ENCODE data around the gene SECISBP2L. TPM values are rescaled to one million over a fixed set of nuclear protein-coding genes. Genes with fewer than 3 reads are reported as not detected.
"Not testable (repeated sequence)": the region's sequence is repeated elsewhere in the genome, so short reads cannot be mapped to it uniquely, and the experiment has no call there.

Gene SECISBP2L
- total and polyA plus RNA-seq, 11 donors: 8.8 to 52.4 (median 36.8) TPM

DNA sequence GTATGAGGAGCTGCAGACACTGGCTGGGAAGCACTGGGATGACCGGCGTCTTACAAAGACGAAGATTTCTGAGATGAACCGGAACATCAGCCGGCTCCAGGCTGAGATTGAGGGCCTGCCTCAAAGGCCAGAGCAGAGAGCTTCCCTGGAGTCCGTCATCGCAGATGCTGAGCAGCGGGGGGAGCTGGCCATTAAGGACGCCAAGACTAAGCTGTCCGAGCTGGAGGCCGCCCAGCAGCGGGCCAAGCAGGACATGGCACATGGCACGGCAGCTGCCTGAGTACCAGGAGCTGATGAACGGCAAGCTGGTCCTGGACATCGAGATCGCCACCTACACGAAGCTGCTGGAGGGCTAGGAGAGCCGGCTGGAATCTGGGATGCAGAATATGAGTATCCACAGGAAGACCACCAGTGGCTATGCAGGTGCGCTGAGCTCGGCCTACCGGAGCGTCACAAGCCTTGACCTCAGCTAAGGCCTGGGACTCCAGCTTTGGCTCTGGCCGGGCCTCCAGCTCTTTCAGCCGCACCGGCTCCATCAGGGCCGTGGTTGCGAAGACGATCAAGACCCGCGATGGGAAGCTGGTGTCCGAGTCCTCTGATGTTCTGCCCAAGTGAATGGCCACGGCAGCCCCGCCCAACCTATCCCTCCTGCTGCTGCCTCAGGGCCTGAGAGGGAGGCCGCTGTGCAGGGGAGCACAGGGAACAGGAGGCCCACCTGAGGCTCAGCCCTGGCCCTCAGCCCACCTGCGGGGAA is 73.3 kb downstream of the SECISBP2L start:
- TF ChIP-seq, protein P1, sequence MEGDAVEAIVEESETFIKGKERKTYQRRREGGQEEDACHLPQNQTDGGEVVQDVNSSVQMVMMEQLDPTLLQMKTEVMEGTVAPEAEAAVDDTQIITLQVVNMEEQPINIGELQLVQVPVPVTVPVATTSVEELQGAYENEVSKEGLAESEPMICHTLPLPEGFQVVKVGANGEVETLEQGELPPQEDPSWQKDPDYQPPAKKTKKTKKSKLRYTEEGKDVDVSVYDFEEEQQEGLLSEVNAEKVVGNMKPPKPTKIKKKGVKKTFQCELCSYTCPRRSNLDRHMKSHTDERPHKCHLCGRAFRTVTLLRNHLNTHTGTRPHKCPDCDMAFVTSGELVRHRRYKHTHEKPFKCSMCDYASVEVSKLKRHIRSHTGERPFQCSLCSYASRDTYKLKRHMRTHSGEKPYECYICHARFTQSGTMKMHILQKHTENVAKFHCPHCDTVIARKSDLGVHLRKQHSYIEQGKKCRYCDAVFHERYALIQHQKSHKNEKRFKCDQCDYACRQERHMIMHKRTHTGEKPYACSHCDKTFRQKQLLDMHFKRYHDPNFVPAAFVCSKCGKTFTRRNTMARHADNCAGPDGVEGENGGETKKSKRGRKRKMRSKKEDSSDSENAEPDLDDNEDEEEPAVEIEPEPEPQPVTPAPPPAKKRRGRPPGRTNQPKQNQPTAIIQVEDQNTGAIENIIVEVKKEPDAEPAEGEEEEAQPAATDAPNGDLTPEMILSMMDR (IDR thresholded peaks at IDR 0.05): no peak
- TF ChIP-seq POLR2A (IDR thresholded peaks at IDR 0.05): no peak
- intact Hi-C loops (cut with DNase I): no loop called here
- H3K9me3 ChIP-seq: no peaks in the 10 kb centered on the region
- no peak overlapping the region for H3K27ac ChIP-seq
- H3K4me3 ChIP-seq: no peak overlapping the region
- no peaks in the 10 kb centered on the region for H3K36me3 ChIP-seq
- DNase-seq: no peak
- no peaks in the 10 kb centered on the region for H3K27me3 ChIP-seq
- peaks cover 0 to 13% (median 9%) of the 10 kb centered on the region in 12 donors for H3K4me1 ChIP-seq
- 92 to 96% (median 94%) methylated on average over 28 to 35 of the region's 35 CpGs for WGBS, 4 donors
- no peak for ATAC-seq

DNA sequence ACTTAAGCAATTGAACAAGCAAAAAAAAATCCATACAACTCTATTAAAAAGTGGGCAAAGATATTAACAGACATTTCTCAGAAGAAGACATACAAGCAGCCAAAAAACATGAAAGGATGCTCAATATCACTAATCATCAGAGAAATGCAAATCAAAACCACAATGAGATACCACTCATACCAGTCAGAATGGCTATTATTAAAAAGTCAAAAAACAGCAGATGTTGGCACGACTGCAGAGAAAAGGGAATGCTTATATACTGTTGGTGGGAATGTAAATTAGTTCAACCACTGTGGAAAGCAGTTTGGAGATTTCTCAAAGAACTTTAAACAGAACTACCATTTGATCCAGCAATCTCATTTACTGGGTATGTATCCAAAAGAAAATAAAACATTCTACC is 75.3 kb downstream of the SECISBP2L start:
- H3K4me3 ChIP-seq; H3K4me1 ChIP-seq; DNase-seq; H3K27me3 ChIP-seq; H3K36me3 ChIP-seq; ATAC-seq; H3K9me3 ChIP-seq; intact Hi-C loops (cut with DNase I); H3K27ac ChIP-seq: not testable (repeated sequence)
- 75 to 90% (median 82%) methylated on average over 1 of the region's 1 CpG for WGBS, 4 donors

DNA sequence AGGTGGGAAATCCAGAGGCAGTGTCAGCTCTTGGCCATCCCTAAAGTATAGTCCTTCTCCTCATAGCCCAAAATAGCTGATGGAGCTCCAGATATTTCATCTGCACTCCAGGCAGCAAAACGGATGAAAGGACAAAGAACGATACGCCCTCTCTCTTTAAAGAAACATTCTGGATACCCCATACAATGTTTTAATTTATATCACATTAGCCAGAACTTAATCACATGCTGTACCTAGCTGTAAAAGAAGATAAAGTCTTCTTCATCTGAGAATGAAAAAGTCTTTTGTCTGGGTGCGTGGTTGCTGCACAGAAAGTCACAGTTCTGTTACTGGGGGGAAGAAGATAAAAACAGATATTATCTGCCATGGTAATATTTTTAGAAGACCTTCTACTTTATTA is 78.2 kb downstream of the SECISBP2L start:
- no peaks in the 10 kb centered on the region for H3K36me3 ChIP-seq
- no peaks in the 10 kb centered on the region for H3K9me3 ChIP-seq
- intact Hi-C loops (cut with DNase I): loop anchor here in 1 of 10 donors (10.0 kb wide), 1 partner anchor 93 kb away; the partner anchor contains the start of gene EID1
- DNase-seq (no peak), ATAC-seq (no peak)
- H3K4me3 ChIP-seq: no peak overlapping the region
- H3K27ac ChIP-seq: no peak overlapping the region
- H3K27me3 ChIP-seq: peaks cover 0 to 5% (median 0%) of the 10 kb centered on the region in 9 donors
- TF ChIP-seq, protein P1 (IDR thresholded peaks at IDR 0.05): no peak
- no peak for TF ChIP-seq POLR2A (IDR thresholded peaks at IDR 0.05)
- 84 to 89% (median 87%) methylated on average over 4 of the region's 4 CpGs for WGBS, 4 donors
- peaks cover 0 to 18% (median 8%) of the 10 kb centered on the region in 12 donors for H3K4me1 ChIP-seq

DNA sequence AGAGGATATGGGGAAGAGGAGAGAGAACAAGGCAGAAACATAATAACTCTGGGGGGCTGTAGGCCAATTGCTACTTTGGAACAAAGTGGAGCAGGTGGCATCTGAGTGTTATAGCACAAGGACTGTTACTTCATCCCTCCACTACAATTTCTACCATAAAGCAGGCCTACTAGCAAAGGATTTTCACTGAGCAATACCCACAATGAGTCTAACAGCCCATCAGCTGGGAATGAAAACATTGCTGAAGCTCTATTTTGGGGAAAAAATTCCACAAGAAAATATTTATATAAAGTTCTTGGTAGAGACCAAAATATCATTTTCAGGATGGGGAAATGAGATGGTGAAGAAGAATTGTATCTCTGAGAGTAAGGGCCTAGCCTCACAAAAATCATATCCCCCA is 78.9 kb downstream of the SECISBP2L start:
- no peak overlapping the region for H3K4me3 ChIP-seq
- no peak overlapping the region for H3K27ac ChIP-seq
- peaks cover 0 to 12% (median 0%) of the 10 kb centered on the region in 9 donors for H3K27me3 ChIP-seq
- H3K36me3 ChIP-seq: no peaks in the 10 kb centered on the region
- TF ChIP-seq, protein P1 (IDR thresholded peaks at IDR 0.05): no peak
- no peak for TF ChIP-seq POLR2A (IDR thresholded peaks at IDR 0.05)
- DNase-seq: no peak
- intact Hi-C loops (cut with DNase I): loop anchor here in 1 of 10 donors (10.0 kb wide), 1 partner anchor 93 kb away; the partner anchor contains the start of gene EID1
- H3K9me3 ChIP-seq: no peaks in the 10 kb centered on the region
- H3K4me1 ChIP-seq: peaks cover 0 to 24% (median 9%) of the 10 kb centered on the region in 12 donors
- ATAC-seq: no peak
